SU-DHL-6 (cell line): ENCODE measurements around the gene OSCAR.

Experiments used
- CTCF ChIP-seq: fragments of 200-600 bp; sonication (generic); IDR thresholded peaks from one replicate; pipeline ENCODE4 v1.5.1; 2017; ENCODE audit warnings: antibody characterized with exemption, mild to moderate bottlenecking, low read length, moderate library complexity; ENCODE audit not compliant: insufficient read depth, poor library complexity, severe bottlenecking
- EZH2phosphoT487 ChIP-seq: fragments of 200-600 bp; sonication (generic), shearing (Covaris generic); conservative IDR thresholded peaks from 2 replicates; pipeline ENCODE4 v1.6.1; 2018; ENCODE audit warnings: mild to moderate bottlenecking, antibody characterized with exemption, low read length, moderate library complexity, mixed read lengths

GRCh38 chr19:54115109-54116063, 14.8 kb upstream of the OSCAR start, which contains the start of the genes PRPF31 and TFPT:
- no peak for TF ChIP-seq CTCF
- no peak for TF ChIP-seq EZH2phosphoT487
